K562 (cell line): ENCODE data around the gene UBE2D2. TPM values are rescaled to one million over a fixed set of nuclear protein-coding genes. Genes with fewer than 3 reads are reported as not detected.

ENCODE experiments used
- CHCHD3 ChIP-seq: fragments of 250-450 bp; sonication (Bioruptor Pico); IDR thresholded peaks from 2 replicates; pipeline ENCODE4 v2.1.2; 2022; ENCODE audit warnings: mild to moderate bottlenecking
- CHD1 ChIP-seq: fragments of 200-600 bp; sonication (generic); IDR thresholded peaks from one replicate; pipeline ENCODE4 v1.6.1; 2012; ENCODE audit warnings: mild to moderate bottlenecking, moderate library complexity, low read length, inconsistent platforms
- COPS2 ChIP-seq: fragments of 450-650 bp; conservative IDR thresholded peaks from 2 replicates; pipeline ENCODE4 v1.6.1; 2016; ENCODE audit warnings: mild to moderate bottlenecking, moderate library complexity
- FOXJ2 ChIP-seq: fragments of 200-800 bp; sonication (Bioruptor generic); IDR thresholded peaks from 2 replicates; pipeline ENCODE4 v1.6.1; 2016; ENCODE audit warnings: missing genetic modification characterization, missing compliant biosample characterization
- NFE2L1 ChIP-seq: fragments of 450-650 bp; IDR thresholded peaks from 2 replicates; pipeline ENCODE4 v1.6.1; 2016; ENCODE audit warnings: missing genetic modification characterization, low read depth, mild to moderate bottlenecking, missing compliant biosample characterization, moderate library complexity, borderline replicate concordance
- NR2C2 ChIP-seq, 2 experiments: fragments of 200-800 bp in 1 of 2; sonication (Bioruptor generic) in 1 of 2; sonication (generic) in 1 of 2; formaldehyde crosslinking in 1 of 2; IDR thresholded peaks; 2 replicates each; pipeline versions ENCODE4 v1.6.1 to v1.8.0; 2016 to 2022; ENCODE audit warnings: mild to moderate bottlenecking in 1 of 2, missing compliant biosample characterization in 1 of 2, missing genetic modification characterization in 1 of 2, missing genetic modification reagents in 1 of 2
- POLR2AphosphoS2 ChIP-seq: IDR thresholded peaks from 2 replicates; pipeline ENCODE4 v1.6.1; 2012; ENCODE audit warnings: low read length, improper control_type of control experiment
- ZC3H8 ChIP-seq: fragments of 450-650 bp; IDR thresholded peaks from 2 replicates; pipeline ENCODE4 v1.6.1; 2017
- ZNF232 ChIP-seq: sonication (generic); formaldehyde crosslinking; IDR thresholded peaks from 2 replicates; pipeline ENCODE4 v1.8.0; 2022; ENCODE audit warnings: mild to moderate bottlenecking, missing genetic modification reagents
- ZNF3 ChIP-seq: fragments of 250-450 bp; sonication (Bioruptor Pico); IDR thresholded peaks from 2 replicates; pipeline ENCODE4 v1.5.0; 2021; ENCODE audit warnings: mild to moderate bottlenecking, moderate library complexity
- polyA plus RNA-seq, 8 experiments: library from polyadenylated mRNA; depleted of rRNA in 4 of 8; stranded (reverse) in 5 of 8; unstranded in 3 of 8; fragments of >200 nt; fragmentation: Nextera tagmentation in 2 of 8; fragmentation: Illumina TruSeq in 1 of 8; extraction: Ambion mirVana in 2 of 8; extraction: Trizol in 1 of 8; gene quantifications; 2 replicates each; pipeline versions ENCODE4 v1.2.1 to v1.2.3, GENCODE V29; 2011 to 2014; ENCODE audit warnings: inconsistent platforms in 1 of 8, missing spikeins in 1 of 8
- total RNA-seq, 7 experiments: library from RNA; depleted of rRNA in 6 of 7; stranded (reverse); fragments of >200 nt in 6 of 7; fragmentation: Illumina TruSeq in 2 of 7; extraction: Trizol in 2 of 7; gene quantifications; 2 replicates each; pipeline versions ENCODE4 v1.2.1 to v1.2.3, GENCODE V29; 2011 to 2021; ENCODE audit warnings: low replicate concordance in 1 of 7
- TF ChIP-seq, protein P1 (sequence below): fragments of 450-650 bp; formaldehyde crosslinking; IDR thresholded peaks from 2 replicates; pipeline ENCODE4 v1.4.0; 2022; ENCODE audit warnings: mild to moderate bottlenecking, moderate library complexity
- TF ChIP-seq, protein P2 (sequence below): fragments of 250-450 bp; sonication (Bioruptor Pico); IDR thresholded peaks from 2 replicates; pipeline ENCODE4 v1.8.0; 2021; ENCODE audit warnings: mild to moderate bottlenecking, moderate library complexity
- TF ChIP-seq, protein P3 (sequence below): IDR thresholded peaks from 3 replicates; pipeline ENCODE4 v1.6.1; 2011; ENCODE audit warnings: borderline replicate concordance, mild to moderate bottlenecking, moderate library complexity; ENCODE audit not compliant: insufficient read length; ENCODE audit errors: extremely low read depth
- TF ChIP-seq, protein P4 (sequence below): sonication (generic); formaldehyde crosslinking; IDR thresholded peaks from 2 replicates; pipeline ENCODE4 v1.8.0; 2022; ENCODE audit warnings: mild to moderate bottlenecking, low read depth, missing genetic modification reagents
- TF ChIP-seq, protein P5 (sequence below): sonication (generic); formaldehyde crosslinking; IDR thresholded peaks from 2 replicates; pipeline ENCODE4 v1.8.0; 2022; ENCODE audit warnings: mild to moderate bottlenecking, missing genetic modification reagents

UBE2D2 gene
- total and polyA plus RNA-seq, 9 of the 15 experiments (the other 6 are each of a cell fraction or from before 2014, with no cell fraction given): 53.6 to 198 (median 122) TPM

DNA sequence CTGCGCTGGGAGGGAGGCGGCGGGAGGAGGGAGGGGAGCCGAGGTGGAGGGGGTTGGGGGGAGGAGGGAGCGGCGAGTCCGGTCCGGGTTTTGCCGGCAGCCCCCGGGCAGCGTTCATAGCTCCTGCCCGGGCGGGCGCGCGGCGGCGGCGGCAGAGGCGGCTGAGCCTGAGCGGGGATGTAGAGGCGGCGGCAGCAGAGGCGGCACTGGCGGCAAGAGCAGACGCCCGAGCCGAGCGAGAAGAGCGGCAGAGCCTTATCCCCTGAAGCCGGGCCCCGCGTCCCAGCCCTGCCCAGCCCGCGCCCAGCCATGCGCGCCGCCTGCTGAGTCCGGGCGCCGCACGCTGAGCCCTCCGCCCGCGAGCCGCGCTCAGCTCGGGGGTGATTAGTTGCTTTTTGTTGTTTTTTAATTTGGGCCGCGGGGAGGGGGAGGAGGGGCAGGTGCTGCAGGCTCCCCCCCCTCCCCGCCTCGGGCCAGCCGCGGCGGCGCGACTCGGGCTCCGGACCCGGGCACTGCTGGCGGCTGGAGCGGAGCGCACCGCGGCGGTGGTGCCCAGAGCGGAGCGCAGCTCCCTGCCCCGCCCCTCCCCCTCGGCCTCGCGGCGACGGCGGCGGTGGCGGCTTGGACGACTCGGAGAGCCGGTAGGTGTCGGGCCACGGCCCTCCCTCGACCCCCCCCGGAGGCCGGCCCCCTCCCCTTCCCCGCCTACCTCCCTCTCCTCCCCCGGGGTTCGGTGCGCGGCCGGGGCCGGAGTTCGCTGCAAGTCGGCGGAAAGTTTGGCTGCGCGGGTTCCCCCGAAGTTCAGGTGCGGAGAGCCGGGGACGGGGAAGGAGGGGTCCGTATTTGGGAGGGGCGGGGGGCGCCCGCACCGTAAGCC lies 87.3 kb downstream of the UBE2D2 start, which contains the start of gene CXXC5 (continued):
- TF ChIP-seq FOXJ2 (tag) (no peak), ZNF232 (no peak), NFE2L1 (tag) (no peak), NR2C2 (CRISPR knock-in tag; IDR thresholded peaks at IDR 0.05) (no peak), NR2C2 (tag; IDR thresholded peaks at IDR 0.05) (0 out of 2 replicates have a peak, but pooled peaks have one; percentile 11), POLR2AphosphoS2 (no peak), CHCHD3 (CRISPR knock-in tag) (no peak), ZNF3 (CRISPR knock-in tag) (no peak), COPS2 (no peak), CHD1 (peak; percentile 61), ZC3H8 (no peak)
- TF ChIP-seq, protein P1, sequence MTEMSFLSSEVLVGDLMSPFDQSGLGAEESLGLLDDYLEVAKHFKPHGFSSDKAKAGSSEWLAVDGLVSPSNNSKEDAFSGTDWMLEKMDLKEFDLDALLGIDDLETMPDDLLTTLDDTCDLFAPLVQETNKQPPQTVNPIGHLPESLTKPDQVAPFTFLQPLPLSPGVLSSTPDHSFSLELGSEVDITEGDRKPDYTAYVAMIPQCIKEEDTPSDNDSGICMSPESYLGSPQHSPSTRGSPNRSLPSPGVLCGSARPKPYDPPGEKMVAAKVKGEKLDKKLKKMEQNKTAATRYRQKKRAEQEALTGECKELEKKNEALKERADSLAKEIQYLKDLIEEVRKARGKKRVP (CRISPR knock-in tag): no peak
- TF ChIP-seq, protein P2, sequence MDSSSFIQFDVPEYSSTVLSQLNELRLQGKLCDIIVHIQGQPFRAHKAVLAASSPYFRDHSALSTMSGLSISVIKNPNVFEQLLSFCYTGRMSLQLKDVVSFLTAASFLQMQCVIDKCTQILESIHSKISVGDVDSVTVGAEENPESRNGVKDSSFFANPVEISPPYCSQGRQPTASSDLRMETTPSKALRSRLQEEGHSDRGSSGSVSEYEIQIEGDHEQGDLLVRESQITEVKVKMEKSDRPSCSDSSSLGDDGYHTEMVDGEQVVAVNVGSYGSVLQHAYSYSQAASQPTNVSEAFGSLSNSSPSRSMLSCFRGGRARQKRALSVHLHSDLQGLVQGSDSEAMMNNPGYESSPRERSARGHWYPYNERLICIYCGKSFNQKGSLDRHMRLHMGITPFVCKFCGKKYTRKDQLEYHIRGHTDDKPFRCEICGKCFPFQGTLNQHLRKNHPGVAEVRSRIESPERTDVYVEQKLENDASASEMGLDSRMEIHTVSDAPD (CRISPR knock-in tag): no peak
- TF ChIP-seq, protein P3, sequence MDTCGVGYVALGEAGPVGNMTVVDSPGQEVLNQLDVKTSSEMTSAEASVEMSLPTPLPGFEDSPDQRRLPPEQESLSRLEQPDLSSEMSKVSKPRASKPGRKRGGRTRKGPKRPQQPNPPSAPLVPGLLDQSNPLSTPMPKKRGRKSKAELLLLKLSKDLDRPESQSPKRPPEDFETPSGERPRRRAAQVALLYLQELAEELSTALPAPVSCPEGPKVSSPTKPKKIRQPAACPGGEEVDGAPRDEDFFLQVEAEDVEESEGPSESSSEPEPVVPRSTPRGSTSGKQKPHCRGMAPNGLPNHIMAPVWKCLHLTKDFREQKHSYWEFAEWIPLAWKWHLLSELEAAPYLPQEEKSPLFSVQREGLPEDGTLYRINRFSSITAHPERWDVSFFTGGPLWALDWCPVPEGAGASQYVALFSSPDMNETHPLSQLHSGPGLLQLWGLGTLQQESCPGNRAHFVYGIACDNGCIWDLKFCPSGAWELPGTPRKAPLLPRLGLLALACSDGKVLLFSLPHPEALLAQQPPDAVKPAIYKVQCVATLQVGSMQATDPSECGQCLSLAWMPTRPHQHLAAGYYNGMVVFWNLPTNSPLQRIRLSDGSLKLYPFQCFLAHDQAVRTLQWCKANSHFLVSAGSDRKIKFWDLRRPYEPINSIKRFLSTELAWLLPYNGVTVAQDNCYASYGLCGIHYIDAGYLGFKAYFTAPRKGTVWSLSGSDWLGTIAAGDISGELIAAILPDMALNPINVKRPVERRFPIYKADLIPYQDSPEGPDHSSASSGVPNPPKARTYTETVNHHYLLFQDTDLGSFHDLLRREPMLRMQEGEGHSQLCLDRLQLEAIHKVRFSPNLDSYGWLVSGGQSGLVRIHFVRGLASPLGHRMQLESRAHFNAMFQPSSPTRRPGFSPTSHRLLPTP: no peak
- TF ChIP-seq, protein P4, sequence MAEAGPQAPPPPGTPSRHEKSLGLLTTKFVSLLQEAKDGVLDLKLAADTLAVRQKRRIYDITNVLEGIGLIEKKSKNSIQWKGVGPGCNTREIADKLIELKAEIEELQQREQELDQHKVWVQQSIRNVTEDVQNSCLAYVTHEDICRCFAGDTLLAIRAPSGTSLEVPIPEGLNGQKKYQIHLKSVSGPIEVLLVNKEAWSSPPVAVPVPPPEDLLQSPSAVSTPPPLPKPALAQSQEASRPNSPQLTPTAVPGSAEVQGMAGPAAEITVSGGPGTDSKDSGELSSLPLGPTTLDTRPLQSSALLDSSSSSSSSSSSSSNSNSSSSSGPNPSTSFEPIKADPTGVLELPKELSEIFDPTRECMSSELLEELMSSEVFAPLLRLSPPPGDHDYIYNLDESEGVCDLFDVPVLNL (CRISPR knock-in tag): no peak
- TF ChIP-seq, protein P5, sequence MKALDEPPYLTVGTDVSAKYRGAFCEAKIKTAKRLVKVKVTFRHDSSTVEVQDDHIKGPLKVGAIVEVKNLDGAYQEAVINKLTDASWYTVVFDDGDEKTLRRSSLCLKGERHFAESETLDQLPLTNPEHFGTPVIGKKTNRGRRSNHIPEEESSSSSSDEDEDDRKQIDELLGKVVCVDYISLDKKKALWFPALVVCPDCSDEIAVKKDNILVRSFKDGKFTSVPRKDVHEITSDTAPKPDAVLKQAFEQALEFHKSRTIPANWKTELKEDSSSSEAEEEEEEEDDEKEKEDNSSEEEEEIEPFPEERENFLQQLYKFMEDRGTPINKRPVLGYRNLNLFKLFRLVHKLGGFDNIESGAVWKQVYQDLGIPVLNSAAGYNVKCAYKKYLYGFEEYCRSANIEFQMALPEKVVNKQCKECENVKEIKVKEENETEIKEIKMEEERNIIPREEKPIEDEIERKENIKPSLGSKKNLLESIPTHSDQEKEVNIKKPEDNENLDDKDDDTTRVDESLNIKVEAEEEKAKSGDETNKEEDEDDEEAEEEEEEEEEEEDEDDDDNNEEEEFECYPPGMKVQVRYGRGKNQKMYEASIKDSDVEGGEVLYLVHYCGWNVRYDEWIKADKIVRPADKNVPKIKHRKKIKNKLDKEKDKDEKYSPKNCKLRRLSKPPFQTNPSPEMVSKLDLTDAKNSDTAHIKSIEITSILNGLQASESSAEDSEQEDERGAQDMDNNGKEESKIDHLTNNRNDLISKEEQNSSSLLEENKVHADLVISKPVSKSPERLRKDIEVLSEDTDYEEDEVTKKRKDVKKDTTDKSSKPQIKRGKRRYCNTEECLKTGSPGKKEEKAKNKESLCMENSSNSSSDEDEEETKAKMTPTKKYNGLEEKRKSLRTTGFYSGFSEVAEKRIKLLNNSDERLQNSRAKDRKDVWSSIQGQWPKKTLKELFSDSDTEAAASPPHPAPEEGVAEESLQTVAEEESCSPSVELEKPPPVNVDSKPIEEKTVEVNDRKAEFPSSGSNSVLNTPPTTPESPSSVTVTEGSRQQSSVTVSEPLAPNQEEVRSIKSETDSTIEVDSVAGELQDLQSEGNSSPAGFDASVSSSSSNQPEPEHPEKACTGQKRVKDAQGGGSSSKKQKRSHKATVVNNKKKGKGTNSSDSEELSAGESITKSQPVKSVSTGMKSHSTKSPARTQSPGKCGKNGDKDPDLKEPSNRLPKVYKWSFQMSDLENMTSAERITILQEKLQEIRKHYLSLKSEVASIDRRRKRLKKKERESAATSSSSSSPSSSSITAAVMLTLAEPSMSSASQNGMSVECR (CRISPR knock-in tag): no peak
